NCI-H526 (cell line): ENCODE data around the gene NELFCD.
A peak's percentile ranks its signal among the peaks of the same experiment; 100 is the strongest.
"Not testable (repeated sequence)": the region's sequence is repeated elsewhere in the genome, so short reads cannot be mapped to it uniquely, and the experiment has no call there.

Experiments
- DNase-seq, 2 experiments: peaks; one replicate each; lab custom pipeline; 2025; lab: John Stamatoyannopoulos, UW

The NELFCD gene

DNA sequence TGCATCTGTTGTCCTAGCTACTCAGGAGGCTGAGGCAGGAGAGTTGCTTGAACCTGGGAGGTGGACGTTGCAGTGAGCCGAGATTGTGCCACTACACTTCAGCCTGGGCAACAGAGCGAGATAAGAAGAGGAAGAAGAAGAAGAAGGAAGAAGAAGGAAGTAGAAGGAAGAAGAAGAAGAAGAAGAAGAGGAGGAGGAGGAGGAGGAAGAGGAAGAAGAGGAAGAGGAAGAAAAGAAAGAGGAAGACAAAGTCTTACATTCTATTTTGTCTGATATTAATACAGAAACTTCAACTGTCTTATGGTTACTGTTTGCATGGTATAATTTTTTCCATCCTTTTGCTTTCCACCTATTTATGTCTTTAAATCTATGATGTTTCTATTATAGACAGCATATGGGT, 7.2 kb upstream of the NELFCD start:
- DNase-seq = no peak

DNA sequence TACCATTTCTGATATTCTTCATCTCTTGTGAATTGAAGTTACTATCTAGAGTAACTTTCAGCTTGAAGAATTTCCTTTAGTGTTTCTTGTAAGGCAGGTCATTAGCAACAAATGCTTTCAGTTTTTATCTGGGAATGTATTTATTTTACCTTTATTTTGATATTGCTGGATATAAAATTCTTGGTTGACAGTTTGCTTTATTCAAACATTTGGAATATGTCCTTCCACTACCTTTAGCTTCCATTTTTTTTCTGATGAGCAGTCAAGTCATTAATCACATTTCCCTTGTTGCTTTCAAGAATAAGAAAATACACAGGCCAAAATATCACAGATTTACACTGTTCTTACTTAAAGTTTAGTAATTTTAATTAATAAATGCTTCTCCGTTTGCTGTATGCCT, 5.7 kb upstream of the NELFCD start:
- DNase-seq = no peak

DNA sequence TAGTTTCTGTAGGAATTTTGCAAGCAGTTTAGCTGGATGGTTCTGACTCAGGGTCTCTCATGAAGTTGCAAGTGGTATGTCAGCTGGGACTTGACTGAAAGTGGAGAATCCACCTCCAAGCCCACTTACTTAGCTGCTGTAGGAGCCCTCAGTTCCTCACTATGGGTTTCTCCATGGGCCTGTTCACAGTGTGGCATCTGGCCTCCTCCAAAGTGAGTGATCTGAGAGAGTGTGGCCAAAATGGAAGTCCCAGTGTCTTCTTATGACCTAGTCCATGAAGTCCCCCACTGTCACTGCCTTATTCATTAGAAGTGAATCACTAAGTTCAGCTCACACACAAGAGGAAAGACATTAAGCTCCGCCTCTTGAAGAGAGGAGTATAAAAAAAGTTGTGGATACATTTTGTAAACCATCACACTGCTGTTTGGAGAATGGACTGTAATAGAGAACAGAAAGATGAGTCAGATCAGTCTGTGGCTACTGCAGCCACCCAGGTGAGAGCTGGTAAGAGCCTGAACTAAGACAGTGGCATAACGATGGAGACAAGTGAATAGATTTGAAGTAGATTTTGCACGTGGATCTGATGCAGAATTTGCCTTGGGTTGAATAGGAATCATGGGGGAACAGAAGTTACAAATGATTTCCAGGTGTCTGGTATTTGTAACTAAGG, 4.9 kb upstream of the NELFCD start:
- DNase-seq = no peak

DNA sequence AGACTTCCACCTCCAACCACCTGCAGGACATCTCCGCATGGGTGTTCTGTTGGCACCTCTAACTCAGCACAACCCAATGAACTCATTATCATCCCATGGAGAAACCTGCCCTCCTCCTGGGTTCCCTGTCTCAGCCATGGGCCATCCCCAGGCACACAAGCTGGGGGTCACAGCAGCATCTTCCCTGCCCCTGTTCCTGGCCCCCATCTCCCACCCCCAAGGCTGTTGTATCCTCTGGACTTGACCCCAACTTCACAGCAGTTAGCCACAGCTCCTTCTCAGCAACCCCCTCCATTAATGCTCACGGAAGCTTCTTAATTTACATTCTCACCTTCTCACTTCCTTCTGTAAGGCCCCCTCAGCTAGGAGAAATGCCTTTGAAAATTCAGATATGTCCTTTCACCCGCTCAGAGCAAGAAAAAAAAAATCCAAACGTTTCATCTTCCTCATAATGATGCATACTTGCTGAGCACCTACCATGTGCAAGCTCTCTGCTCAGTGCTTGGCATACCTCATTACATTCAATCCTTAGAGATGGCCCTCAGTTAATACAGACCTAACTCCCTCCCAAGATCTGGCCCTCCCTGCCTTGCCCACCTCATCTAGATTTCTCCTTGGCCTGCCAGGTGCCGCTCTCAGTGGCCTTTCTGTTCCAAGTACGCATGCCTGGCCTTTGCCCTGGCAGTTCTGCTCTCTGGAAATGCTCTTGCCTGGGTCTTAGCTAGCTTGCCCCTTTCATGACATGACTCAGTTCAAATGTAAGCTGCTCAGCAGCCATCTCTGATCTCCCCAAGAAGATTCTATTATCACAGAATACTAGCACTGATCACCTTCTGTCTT, 2.5 kb upstream of the NELFCD start:
- no peak for DNase-seq

DNA sequence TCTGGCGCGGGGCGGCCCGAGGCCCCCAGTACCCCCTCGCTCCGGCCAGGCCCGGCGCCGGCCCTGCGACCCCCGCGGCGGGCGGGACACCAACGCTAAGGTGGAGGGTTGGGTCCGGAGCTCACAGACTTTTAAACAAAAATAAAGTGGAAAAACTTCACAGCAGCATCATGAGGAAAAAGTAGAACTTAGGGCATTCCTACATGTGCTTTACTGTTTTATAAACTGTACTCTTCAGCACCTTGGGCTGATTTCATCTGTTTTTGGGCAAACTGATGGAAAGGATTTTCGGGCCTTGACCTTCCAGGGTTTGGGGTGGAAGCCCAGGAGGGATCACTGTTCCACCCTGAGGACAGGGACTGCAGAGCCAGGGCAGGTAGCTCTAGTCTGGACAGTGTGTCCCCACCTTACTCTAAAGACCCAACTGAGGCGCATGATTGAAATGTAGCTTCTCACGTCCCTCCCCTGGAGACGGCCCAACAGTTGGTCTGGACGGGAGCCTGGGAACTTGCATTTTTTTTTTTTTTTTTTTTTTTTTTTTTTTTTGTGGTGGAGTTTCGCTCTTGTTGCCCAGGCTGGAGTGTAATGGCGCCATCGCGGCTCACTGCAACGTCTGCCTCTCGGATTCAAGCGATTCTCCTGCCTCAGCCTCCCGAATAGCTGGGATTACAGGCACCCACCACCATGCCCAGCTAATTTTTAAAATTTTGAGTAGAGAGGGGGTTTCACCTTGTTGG, 740 bp downstream of the NELFCD start:
- peak in 1 of 2 experiments; percentile 52 for DNase-seq

DNA sequence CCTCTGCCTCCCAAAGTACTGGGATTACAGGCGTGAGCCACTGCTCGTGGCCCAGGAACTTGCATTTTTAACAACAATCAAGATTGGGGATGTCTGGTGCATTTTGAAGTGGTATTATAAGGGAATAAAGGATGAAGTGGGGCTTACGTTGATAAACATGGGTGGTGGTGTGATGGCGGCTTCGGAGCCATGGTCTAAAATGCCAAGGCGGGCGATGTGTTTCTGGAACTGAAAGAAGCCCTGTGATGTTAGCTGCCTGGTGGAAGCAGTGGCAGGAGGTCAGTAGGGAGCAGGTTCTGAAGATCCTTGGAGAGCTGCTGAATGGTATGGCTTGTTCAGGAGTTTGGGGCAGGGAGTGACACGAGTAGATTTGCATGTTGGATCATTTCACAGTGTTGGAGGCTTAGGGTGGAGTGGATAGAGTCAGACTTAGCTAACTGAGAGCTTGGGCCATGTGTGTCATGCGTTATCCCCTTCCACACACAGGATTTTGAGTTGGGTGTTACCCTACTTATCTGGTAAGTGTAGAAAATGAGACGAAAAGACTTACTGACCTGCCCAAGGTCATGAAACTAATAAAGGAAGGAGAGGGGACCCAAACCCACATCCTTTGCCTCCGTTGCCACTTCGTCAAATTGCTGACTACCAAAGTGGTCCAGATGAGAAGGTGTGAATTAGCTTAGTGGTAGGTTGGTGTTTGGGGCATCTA, 1.5 kb downstream of the NELFCD start:
- DNase-seq = peak; percentile 87 to 88

DNA sequence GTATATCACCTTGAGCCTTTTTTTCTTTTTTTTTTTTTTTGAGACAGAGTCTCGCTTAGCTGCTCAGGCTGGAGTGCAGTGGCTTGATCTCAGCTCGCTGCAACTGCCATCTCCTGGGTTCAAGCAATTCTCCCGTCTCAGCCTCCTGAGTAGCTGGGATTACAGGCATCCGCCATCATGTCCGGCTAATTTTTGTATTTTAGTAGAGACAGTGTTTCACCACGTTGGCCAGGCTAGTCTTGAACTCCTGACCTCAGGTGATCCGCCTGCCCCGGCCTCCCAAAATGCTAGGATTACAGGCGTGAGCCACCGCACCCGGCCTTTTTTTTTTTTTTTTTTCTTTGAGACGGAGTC, 2.0 kb downstream of the NELFCD start:
- not testable (repeated sequence) for DNase-seq

DNA sequence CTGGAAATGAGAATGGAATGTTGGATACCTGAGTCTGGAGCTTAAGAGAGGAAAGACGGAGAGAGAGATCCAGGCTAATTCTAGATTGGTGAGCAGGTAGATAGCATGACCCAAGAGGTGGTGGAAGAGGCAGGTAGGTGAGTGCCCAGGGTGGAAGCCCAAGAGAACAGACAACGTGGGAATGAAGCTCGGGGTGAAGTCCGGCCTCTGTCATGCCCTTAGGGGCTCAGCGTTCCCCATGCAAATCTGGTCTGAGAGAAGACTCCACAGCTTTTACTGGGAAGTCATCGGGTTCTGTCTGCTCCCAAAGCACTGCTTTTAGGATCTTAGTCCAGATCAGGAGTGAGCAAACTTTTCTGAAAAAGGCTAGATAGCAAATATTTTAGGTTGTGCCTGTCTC, 3.6 kb downstream of the NELFCD start:
- DNase-seq = peak; percentile 17 to 48

DNA sequence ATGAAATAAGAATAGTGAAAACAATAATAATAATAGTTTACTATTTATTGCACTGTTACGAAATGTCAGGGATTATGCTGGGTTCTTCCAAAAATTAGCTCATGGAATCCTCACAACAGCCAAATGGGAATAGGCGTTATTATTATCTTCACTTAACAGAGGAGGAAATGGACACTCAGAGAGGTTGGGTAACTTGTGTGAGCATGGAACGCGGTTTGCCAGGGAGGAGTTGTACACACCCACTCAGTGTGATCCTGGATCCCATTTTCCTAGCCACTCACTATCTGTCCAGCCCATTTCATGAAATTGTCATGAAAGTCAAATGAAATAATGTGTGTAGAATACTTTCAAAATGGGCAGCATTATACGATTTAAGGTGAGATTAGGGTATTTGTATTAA, 4.6 kb downstream of the NELFCD start:
- no peak for DNase-seq

DNA sequence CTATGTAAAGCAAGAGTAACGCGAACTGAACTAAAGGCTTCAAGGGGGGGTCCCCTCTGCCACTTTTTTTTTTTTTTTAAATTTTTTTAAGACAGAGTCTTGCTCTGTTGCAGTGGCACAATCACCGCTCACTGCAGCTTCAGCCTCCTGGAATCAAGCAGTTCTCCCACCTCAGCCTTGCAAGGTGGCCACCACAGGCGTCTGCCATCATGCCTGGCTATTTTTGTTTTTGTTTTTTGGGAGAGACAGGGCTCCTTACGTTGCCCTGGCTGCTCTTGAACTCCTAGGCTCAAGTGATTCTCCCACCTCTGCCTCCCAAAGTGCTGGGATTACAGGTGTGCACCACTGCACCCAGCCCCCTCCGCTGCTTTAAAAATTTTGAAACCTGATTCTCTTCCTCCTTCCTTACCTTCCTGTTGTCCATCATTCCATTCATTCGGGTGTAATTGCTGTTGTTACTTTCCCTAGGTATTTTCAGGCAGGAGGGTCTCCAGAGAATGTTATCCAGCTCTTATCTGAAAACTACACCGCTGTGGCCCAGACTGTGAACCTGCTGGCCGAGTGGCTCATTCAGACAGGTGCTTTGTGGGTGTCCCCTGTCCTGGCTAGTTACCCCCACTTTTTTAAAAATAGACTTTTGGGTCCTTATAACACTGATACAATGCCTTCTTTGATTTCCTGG, 5.4 kb downstream of the NELFCD start:
- DNase-seq = no peak

DNA sequence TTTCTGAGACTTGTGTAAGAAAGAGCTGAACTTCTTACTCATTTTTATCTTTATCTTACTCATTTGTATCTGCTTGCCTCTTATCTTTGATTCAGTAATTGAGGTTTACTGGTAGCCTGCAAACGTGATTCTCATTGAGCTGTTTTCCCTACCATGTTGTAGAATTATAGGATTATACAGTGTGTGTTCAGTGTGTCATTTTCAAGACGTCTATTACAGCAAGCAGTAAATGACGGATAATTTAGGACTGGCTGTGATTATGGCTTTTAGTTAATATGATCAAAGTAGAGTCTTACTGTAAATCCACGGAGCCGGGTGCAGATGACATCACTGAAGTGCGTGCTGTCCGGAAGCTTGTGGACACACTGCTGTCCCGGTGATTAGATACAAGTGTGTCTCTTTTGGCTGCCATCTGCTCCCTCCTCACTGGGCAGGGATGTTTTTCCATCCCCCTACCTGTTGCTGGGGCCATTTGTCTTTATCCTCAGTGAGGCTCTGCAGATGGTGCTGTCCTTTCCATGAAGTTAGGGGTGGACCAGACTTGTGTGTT, 6.0 kb downstream of the NELFCD start:
- DNase-seq = no peak

DNA sequence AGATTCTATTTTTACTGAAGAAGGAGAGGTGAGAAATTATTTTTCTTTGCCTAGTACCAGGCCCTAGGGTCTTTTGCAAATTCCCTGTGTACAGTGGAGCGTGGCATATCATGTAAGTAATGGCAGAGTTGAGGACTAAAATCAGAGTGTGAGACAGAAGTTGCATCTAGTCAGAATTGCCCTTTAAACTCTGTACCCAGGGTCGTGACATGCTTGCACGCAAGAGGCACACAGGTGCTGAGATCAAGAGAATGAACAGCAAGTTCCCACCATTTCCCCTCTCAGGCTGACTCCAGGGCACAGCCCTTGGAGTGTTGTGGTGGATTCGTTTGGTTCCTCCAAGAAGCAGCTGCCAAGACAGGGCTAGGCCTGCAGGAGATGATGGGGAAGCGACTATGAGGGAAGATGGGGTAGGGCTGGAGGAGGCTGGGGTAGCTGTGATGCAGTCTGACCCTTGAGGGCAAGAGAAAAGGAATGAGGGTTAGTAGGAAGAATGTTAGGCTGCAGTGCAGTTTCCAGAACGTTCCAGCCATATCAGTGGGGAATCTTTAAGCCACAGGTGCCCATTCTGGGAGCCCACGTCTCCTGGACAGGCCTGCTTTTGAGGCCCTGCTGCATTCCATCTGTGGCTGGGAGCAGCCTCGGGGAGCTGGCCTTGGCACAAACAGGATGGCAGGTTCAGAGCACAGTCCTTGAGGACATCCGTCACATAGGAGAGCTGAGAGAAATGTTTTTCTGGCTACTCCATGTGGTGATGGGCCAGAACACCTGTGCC, 6.9 kb downstream of the NELFCD start:
- no peak for DNase-seq

DNA sequence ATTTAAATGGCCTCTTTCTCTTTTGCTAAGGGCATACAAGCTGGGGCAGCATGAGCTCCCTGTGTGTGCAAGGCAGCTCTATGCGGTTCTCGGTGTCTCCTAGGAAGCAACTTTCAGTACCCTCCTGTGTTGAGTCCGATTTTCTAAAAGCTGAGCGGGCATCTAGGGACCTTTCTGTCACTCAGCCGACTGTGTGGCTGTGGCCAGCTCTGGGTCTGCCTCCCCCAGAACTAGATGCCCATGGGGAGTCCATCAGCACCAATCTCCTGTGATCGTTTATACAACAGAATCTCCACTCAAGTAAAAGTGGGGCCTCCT, 7.5 kb downstream of the NELFCD start:
- no peak for DNase-seq

DNA sequence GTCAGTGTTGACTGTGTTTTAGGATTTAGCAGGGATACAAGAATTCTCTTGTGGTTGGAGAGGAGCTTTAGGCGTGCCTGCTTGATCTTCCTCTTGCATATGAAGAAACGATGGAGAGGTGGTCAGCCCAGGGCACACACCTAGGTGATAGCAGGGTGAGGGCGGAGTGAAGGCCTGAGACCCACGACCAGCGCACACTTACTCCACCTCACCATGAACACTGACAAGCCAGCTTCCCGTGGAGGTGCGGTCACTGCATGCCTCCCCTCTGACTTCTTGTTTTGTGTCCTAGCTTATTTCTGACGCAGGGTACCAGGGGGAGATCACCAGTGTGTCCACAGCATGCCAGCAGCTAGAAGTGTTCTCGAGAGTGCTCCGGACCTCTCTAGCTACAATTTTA, 8.1 kb downstream of the NELFCD start:
- no peak for DNase-seq

DNA sequence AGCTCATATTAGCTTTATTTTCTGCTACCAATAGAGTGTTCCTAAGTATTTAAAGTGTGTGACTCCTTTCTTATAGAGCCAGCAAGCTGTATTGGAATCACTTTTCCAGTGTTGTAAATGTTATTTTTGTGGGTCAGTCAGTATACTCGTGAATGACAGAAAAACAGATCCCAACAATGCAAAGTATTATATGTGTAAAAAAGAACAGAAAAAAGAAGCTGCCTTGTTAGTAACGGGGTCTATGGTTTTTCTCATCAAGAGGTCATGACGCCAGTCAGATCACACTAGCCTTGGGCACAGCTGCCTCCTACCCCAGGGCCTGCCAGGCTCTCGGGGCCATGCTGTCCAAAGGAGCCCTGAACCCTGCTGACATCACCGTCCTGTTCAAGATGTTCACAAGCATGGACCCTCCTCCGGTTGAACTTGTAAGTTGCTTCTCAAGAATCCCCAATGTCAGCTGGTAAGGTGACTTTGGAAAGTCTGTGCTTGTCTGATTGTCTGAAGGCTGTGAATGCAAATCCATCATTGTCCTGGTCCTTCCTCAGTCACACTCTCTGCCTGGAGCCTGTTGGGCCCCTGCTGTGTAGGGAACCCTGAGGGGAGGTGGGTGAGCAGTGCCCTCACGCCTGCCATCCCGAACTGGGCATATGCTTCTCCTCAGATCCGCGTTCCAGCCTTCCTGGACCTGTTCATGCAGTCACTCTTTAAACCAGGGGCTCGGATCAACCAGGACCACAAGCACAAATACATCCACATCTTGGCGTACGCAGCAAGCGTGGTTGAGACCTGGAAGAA, 9.8 kb downstream of the NELFCD start:
- DNase-seq = no peak

DNA sequence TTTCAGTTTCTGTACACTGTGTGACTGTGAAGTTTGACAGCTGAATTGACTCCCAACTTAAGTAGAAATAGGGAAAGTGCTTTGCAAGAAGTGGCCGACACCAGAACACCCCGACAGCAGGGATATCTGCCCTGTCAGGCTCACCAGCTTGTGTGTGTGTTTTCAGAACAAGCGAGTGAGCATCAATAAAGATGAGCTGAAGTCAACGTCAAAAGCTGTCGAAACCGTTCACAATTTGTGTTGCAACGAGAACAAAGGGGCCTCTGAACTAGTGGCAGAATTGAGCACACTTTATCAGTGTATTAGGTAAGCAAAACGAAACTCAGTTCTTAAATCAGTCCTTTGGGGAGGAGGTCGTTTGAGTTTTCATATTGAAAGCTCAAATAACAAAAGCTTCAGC, 10.7 kb downstream of the NELFCD start:
- no peak for DNase-seq

DNA sequence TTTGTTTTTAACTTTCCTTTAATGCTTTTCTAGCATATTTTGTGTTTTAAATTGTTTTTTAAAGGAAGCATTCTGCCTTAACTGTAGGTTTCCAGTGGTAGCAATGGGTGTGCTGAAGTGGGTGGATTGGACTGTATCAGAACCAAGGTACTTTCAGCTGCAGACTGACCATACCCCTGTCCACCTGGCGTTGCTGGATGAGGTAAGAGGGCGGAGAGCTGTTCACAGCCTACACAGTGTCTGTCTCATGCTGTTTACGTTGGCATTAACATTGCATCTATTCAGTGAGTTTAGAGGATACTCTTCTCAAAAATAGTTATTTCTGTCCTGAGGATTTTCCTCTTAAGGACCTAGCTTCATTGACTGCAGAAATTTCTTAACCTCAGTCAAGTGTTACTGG, 11.9 kb downstream of the NELFCD start:
- no peak for DNase-seq

DNA sequence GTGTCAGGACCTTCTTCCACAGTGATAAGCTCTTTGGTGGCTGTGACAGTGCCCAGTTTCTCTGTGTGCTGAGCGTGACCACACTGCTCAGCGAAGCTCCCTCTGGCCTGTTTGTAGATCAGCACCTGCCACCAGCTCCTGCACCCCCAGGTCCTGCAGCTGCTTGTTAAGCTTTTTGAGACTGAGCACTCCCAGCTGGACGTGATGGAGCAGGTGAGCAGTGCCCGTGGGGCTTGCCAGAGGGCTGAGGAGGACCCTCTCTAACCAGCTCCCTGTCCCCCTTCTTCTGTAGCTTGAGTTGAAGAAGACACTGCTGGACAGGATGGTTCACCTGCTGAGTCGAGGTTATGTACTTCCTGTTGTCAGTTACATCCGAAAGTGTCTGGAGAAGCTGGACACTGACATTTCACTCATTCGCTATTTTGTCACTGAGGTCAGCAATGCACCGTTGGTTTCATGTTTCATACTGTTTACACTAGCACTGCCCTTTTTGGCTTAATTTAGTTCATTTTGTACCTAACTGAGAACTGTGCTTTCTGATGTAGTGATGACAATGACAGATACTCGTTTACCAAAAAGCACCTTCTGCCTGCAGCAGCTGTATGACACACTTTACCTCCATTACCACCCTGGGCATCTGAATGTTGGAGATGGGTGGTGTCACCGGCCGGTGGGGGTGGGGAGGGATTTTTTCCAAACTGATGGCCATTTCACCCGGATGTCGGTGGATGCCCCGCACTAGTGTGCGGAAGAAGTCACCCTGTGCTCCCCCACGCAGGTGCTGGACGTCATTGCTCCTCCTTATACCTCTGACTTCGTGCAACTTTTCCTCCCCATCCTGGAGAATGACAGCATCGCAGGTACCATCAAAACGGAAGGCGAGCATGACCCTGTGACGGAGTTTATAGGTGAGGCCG, 12.5 kb downstream of the NELFCD start:
- DNase-seq = no peak
